Coronary artery (tissue), 2 donors: ENCODE results near the gene SLC29A1.

ENCODE experiments used
- DNase-seq: peaks from one replicate; pipeline ENCODE4 v3.0.0-alpha.2; 2017; ENCODE audit warnings: low spot score
- H3K27ac ChIP-seq, 2 donors: fragments of 200-600 bp; sonication (generic); one replicate each; pipeline ENCODE4 v1.5.1; 2016 to 2019
- H3K4me3 ChIP-seq: fragments of 200-600 bp; sonication (generic); 2 replicates; pipeline ENCODE4 v1.5.1; 2016; ENCODE audit warnings: mild to moderate bottlenecking, moderate library complexity
- CTCF ChIP-seq: fragments of 200-600 bp; sonication (generic); IDR thresholded peaks from one replicate; pipeline ENCODE4 v1.5.1; 2019; ENCODE audit warnings: antibody characterized with exemption

The SLC29A1 gene

GRCh38 chr6:44234101-44235025, 11.0 kb downstream of the SLC29A1 start:
- H3K4me3 ChIP-seq: no peak overlapping the region
- peak; percentile 82 for TF ChIP-seq CTCF
- DNase-seq: peak; percentile 90
- H3K27ac ChIP-seq: peak overlapping the region; percentile 79 to 91

- peak overlapping the region; percentile 79 to 91 for H3K27ac ChIP-seq
- H3K4me3 ChIP-seq: no peak overlapping the region
- TF ChIP-seq CTCF: no peak
- no peak for DNase-seq
Measured at GRCh38 chr6:44235269-44235668, 11.9 kb downstream of the SLC29A1 start.

- Histone ChIP-seq H3K27ac (peak overlapping the region in 1 of 2 donors; percentile 62), H3K4me3 (no peak overlapping the region)
- no peak for TF ChIP-seq CTCF
- no peak for DNase-seq
Measured at GRCh38 chr6:44235891-44236516, 12.6 kb downstream of the SLC29A1 start.

- peak; percentile 99 for DNase-seq
- H3K27ac ChIP-seq: peak overlapping the region; percentile 98 to 99
- H3K4me3 ChIP-seq: peak overlapping the region; percentile 76
- TF ChIP-seq CTCF: no peak
Measured at GRCh38 chr6:44237021-44237812, 13.8 kb downstream of the SLC29A1 start.

GRCh38 chr6:44237813-44238433, 14.5 kb downstream of the SLC29A1 start:
- peak; percentile 91 for DNase-seq
- peak; percentile 97 for TF ChIP-seq CTCF
- peak overlapping the region; percentile 98 to 99 for H3K27ac ChIP-seq
- H3K4me3 ChIP-seq: peak overlapping the region; percentile 76

GRCh38 chr6:44238687-44239350, 15.4 kb downstream of the SLC29A1 start:
- TF ChIP-seq CTCF: no peak
- no peak overlapping the region for H3K4me3 ChIP-seq
- no peak for DNase-seq
- peak overlapping the region; percentile 98 to 99 for H3K27ac ChIP-seq
